Uterus (tissue), 4 donors: ENCODE measurements around the gene TMEM222. TPM values are rescaled to one million over a fixed set of nuclear protein-coding genes. Genes with fewer than 3 reads are reported as not detected.

Experiments used
- DNase-seq, 2 donors: peaks; one replicate each; pipeline ENCODE4 v3.0.0-alpha.2; 2019 to 2020
- H3K27ac ChIP-seq, 2 donors: fragments of 200-600 bp; sonication (generic); 1 replicate in 1 of 2; 2 replicates in 1 of 2; pipeline ENCODE4 v1.5.1; 2016 to 2018
- H3K27me3 ChIP-seq, 2 donors: fragments of 200-600 bp; sonication (generic); one replicate each; pipeline ENCODE4 v1.5.1; 2018 to 2019; ENCODE audit warnings: control low read depth in 1 of 2
- H3K36me3 ChIP-seq, 2 donors: fragments of 200-600 bp; sonication (generic); one replicate each; pipeline ENCODE4 v1.5.1; 2019; ENCODE audit warnings: control low read depth in 1 of 2
- H3K4me1 ChIP-seq, 2 donors: fragments of 200-600 bp; sonication (generic); one replicate each; pipeline ENCODE4 v1.5.1; 2018 to 2019; ENCODE audit warnings: control low read depth in 1 of 2
- H3K4me3 ChIP-seq, 2 donors: fragments of 200-600 bp; sonication (generic); 1 replicate in 1 of 2; 2 replicates in 1 of 2; pipeline ENCODE4 v1.5.1; 2018 to 2019; ENCODE audit warnings: mild to moderate bottlenecking in 1 of 2
- H3K9me3 ChIP-seq, 2 donors: fragments of 200-600 bp; sonication (generic); one replicate each; pipeline ENCODE4 v1.5.1; 2019; ENCODE audit warnings: control low read depth in 1 of 2
- CTCF ChIP-seq, 4 experiments: fragments of 200-600 bp in 2 of 4; fragments of 450-650 bp in 2 of 4; sonication (generic) in 2 of 4; IDR thresholded peaks; one replicate each; pipeline ENCODE4 v1.5.1; 2016 to 2019; ENCODE audit warnings: antibody characterized with exemption in 4 of 4, mild to moderate bottlenecking in 2 of 4, moderate library complexity in 1 of 4
- POLR2A ChIP-seq, 2 donors: fragments of 450-650 bp; IDR thresholded peaks; one replicate each; pipeline ENCODE4 v1.6.1; 2016; ENCODE audit warnings: antibody characterized with exemption in 2 of 2, mild to moderate bottlenecking in 1 of 2, moderate library complexity in 1 of 2
- intact Hi-C: fragments of 100-400 bp; cut with DNase I; formaldehyde crosslinking; loops from one replicate; pipeline ENCODE4 v1.15.1; 2023; ENCODE audit warnings: low total_unique reads
- total RNA-seq, 4 donors: library from RNA; depleted of rRNA in 3 of 4; stranded (reverse); fragments of >200 nt in 3 of 4; gene quantifications; one replicate each; pipeline versions ENCODE4 v1.1.0 to v1.2.4, GENCODE V29; 2014 to 2023
- donor health status: DM: yes; HTN: yes; CAD: no.

TMEM222 gene
- total RNA-seq, 4 donors from 2014 or later = 9.7 to 43.9 (median 18.6) TPM

- H3K27ac ChIP-seq = no peak overlapping the region
- no peaks in the 10 kb centered on the region for H3K36me3 ChIP-seq
Observed at GRCh38 chr1:27372808-27373690, 51.1 kb downstream of the TMEM222 start.

GRCh38 chr1:27374362-27375086, 52.6 kb downstream of the TMEM222 start, which contains the start of gene FCN3:
FCN3 (minus strand) TSS chr1:27374824; CDS start chr1:27374818, 6 bp downstream.
- no peaks in the 10 kb centered on the region for H3K36me3 ChIP-seq
- TF ChIP-seq CTCF (IDR thresholded peaks at IDR 0.05) (no peak), POLR2A (IDR thresholded peaks at IDR 0.05) (no peak)
- intact Hi-C loops = no loop called here
- no peaks in the 10 kb centered on the region for H3K9me3 ChIP-seq
- DNase-seq = no peak
- H3K4me3 ChIP-seq = no peak within 1 kb of the TSS
- no peak within 1 kb of the TSS for H3K27ac ChIP-seq
- H3K4me1 ChIP-seq = no peaks in the 10 kb centered on the region
- no peaks in the 10 kb centered on the region for H3K27me3 ChIP-seq

More at GRCh38 chr1:27372808-27373690, 51.1 kb downstream of the TMEM222 start:
- Histone ChIP-seq H3K27me3 (no peaks in the 10 kb centered on the region), H3K4me1 (no peaks in the 10 kb centered on the region), H3K4me3 (no peak overlapping the region), H3K9me3 (no peaks in the 10 kb centered on the region)
- intact Hi-C loops = no loop called here
- TF ChIP-seq POLR2A (IDR thresholded peaks at IDR 0.05) = no peak
- TF ChIP-seq CTCF (IDR thresholded peaks at IDR 0.05) = peak in 1 of 4 experiments; percentile 5
- DNase-seq = no peak

DNA sequence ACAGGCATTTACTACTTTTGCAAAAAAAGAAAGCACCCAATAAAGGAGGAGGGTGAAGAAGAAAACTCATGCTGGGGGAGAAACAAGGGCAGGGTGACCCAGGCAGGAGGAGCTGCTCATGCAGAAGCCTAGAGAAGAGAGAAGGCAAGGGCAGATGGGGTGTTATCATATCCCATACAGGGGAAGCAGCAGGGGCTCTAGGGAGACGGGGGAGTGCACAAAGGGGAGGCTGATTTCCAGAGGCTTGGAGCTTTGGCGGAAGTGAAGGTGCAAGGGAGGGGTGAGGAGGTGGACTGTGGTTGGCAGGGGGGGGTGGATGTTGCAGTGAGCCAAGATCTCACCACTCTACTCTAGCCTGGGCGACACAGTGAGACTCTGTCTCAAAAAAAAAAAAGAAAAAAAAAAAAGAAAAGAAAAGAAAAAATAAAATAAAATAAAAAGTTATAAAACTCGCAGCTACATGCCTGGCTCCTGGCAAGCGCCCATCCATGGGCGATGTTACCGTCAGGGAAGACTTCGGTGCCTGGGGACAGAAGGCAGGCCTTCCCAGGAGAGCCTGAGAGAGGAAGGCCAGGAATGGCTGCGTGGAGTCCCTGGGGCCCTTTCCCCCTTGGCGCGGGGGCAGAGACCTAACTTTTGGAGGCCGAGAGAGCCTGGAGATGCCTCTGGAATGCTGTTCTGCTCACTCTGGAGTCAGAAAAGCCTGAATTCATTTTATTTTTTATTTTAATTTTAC, 56.0 kb downstream of the TMEM222 start:
- H3K27ac ChIP-seq = peak overlapping the region; percentile 17 to 33
- DNase-seq = no peak

GRCh38 chr1:27379564-27380122, 57.7 kb downstream of the TMEM222 start:
- Histone ChIP-seq H3K36me3 (no peaks in the 10 kb centered on the region), H3K4me1 (no peaks in the 10 kb centered on the region), H3K4me3 (no peak overlapping the region), H3K27me3 (no peaks in the 10 kb centered on the region), H3K9me3 (no peaks in the 10 kb centered on the region), H3K27ac (no peak overlapping the region)
- no peak for DNase-seq
- TF ChIP-seq CTCF (IDR thresholded peaks at IDR 0.05) = no peak
- intact Hi-C loops = no loop called here

More for the DNA sequence above, 56.0 kb downstream of the TMEM222 start:
- Histone ChIP-seq H3K36me3 (no peaks in the 10 kb centered on the region), H3K27me3 (no peaks in the 10 kb centered on the region), H3K9me3 (no peaks in the 10 kb centered on the region), H3K4me1 (no peaks in the 10 kb centered on the region), H3K4me3 (no peak overlapping the region)
- TF ChIP-seq POLR2A (IDR thresholded peaks at IDR 0.05) (no peak), CTCF (IDR thresholded peaks at IDR 0.05) (no peak)
- intact Hi-C loops = no loop called here
